GM21515 (cell line): Measurements from ENCODE around the gene SLC28A2.

Source experiments
- ATAC-seq: cut with Tn5 transposase; IDR thresholded peaks from one replicate; pipeline ENCODE4 v1.9.1; 2021; ENCODE audit not compliant: unreplicated experiment

SLC28A2 gene

GRCh38 chr15:45320581-45321205 lies 68.7 kb downstream of the SLC28A2 start:
- ATAC-seq: no peak

GRCh38 chr15:45326280-45326679 lies 74.2 kb downstream of the SLC28A2 start:
- no peak for ATAC-seq

GRCh38 chr15:45326741-45327140 lies 74.7 kb downstream of the SLC28A2 start:
- ATAC-seq: no peak
